DOHH2 (cell line): Measurements from ENCODE around the gene DPP8.

Experiments used
- H3F3A ChIP-seq: fragments of 200-600 bp; sonication (generic), shearing (Covaris generic); 2 replicates; pipeline ENCODE4 v1.6.0; 2016; ENCODE audit warnings: antibody characterized with exemption, mild to moderate bottlenecking; ENCODE audit not compliant: control insufficient read depth, insufficient read depth
- H3K27ac ChIP-seq: fragments of 200-600 bp; sonication (generic); 2 replicates; pipeline ENCODE4 v1.5.1; 2014; ENCODE audit warnings: low read depth, mild to moderate bottlenecking, low read length, moderate library complexity
- H3K27me3 ChIP-seq: fragments of 200-600 bp; sonication (generic); 2 replicates; pipeline ENCODE4 v1.6.1; 2014; ENCODE audit warnings: mild to moderate bottlenecking, low read length, mixed read lengths; ENCODE audit not compliant: control insufficient read depth
- H3K36me3 ChIP-seq: fragments of 200-600 bp; sonication (generic); 2 replicates; pipeline ENCODE4 v1.6.1; 2014; ENCODE audit warnings: mild to moderate bottlenecking, low read length, moderate library complexity, mixed read lengths; ENCODE audit not compliant: control insufficient read depth
- H3K4me1 ChIP-seq: fragments of 200-600 bp; sonication (generic); 2 replicates; pipeline ENCODE4 v1.6.1; 2014; ENCODE audit warnings: mild to moderate bottlenecking, low read length, mixed read lengths; ENCODE audit not compliant: control insufficient read depth
- H3K4me2 ChIP-seq: fragments of 200-600 bp; sonication (generic); 2 replicates; pipeline ENCODE4 v1.6.0; 2014; ENCODE audit warnings: mild to moderate bottlenecking, low read length, moderate library complexity
- H3K4me3 ChIP-seq: fragments of 200-600 bp; sonication (generic); 2 replicates; pipeline ENCODE4 v1.5.1; 2014; ENCODE audit warnings: mild to moderate bottlenecking, low read length, mixed read lengths
- H3K79me2 ChIP-seq: fragments of 200-600 bp; sonication (generic); 2 replicates; pipeline ENCODE4 v1.6.1; 2014; ENCODE audit warnings: mild to moderate bottlenecking, low read length, mixed read lengths; ENCODE audit not compliant: control insufficient read depth
- H3K9me2 ChIP-seq: fragments of 200-600 bp; sonication (generic); replicated peaks from 2 replicates; pipeline ENCODE4 v1.6.1; 2014; ENCODE audit warnings: mild to moderate bottlenecking, low read length, mixed read lengths; ENCODE audit not compliant: control insufficient read depth
- H3K9me3 ChIP-seq: fragments of 200-600 bp; sonication (generic); 2 replicates; pipeline ENCODE4 v1.6.1; 2014; ENCODE audit warnings: antibody characterized with exemption, low read length, mixed read lengths; ENCODE audit not compliant: control insufficient read depth, insufficient read depth
- H4K20me1 ChIP-seq: fragments of 200-600 bp; sonication (generic); 2 replicates; pipeline ENCODE4 v1.6.0; 2014; ENCODE audit warnings: low read depth, mild to moderate bottlenecking, antibody characterized with exemption, low read length, moderate library complexity; ENCODE audit not compliant: control insufficient read depth, insufficient read depth
- CTCF ChIP-seq: fragments of 200-600 bp; sonication (generic); IDR thresholded peaks from one replicate; pipeline ENCODE4 v1.5.1; 2014; ENCODE audit warnings: antibody characterized with exemption, mild to moderate bottlenecking, low read depth, low read length; ENCODE audit not compliant: poor library complexity, severe bottlenecking
- EZH2phosphoT487 ChIP-seq: fragments of 200-600 bp; sonication (generic); IDR thresholded peaks from 2 replicates; pipeline ENCODE4 v1.6.1; 2017; ENCODE audit warnings: borderline replicate concordance, mild to moderate bottlenecking, antibody characterized with exemption, low read length, moderate library complexity, mixed read lengths

DPP8 gene

GRCh38 chr15:65484876-65485275 lies 32.6 kb downstream of the DPP8 start:
- H3F3A ChIP-seq = 0 out of 2 replicates have a peak, but pooled peaks cover 8% of the 10 kb centered on the region
- no peak overlapping the region for H3K4me2 ChIP-seq
- H3K9me2 ChIP-seq = no peaks in the 10 kb centered on the region
- H3K4me1 ChIP-seq = peaks cover 10% of the 10 kb centered on the region
- no peaks in the 10 kb centered on the region for H3K9me3 ChIP-seq
- TF ChIP-seq EZH2phosphoT487 (no peak), CTCF (no peak)
- no peak overlapping the region for H3K27ac ChIP-seq
- no peaks in the 10 kb centered on the region for H4K20me1 ChIP-seq
- no peak overlapping the region for H3K4me3 ChIP-seq
- H3K27me3 ChIP-seq = no peaks in the 10 kb centered on the region
- peaks cover 4% of the 10 kb centered on the region for H3K79me2 ChIP-seq
- peaks cover 62% of the 10 kb centered on the region for H3K36me3 ChIP-seq

GRCh38 chr15:65476903-65477302 lies 40.6 kb downstream of the DPP8 start:
- H3K9me2 ChIP-seq = no peaks in the 10 kb centered on the region
- H3K27me3 ChIP-seq = no peaks in the 10 kb centered on the region
- H3K4me3 ChIP-seq = no peak overlapping the region
- 0 out of 2 replicates have a peak, but pooled peaks cover 3% of the 10 kb centered on the region for H3F3A ChIP-seq
- H3K9me3 ChIP-seq = no peaks in the 10 kb centered on the region
- H3K36me3 ChIP-seq = peaks cover 84% of the 10 kb centered on the region
- no peak overlapping the region for H3K4me2 ChIP-seq
- peaks cover 9% of the 10 kb centered on the region for H3K79me2 ChIP-seq
- H3K4me1 ChIP-seq = peaks cover 28% of the 10 kb centered on the region
- no peak overlapping the region for H3K27ac ChIP-seq
- no peaks in the 10 kb centered on the region for H4K20me1 ChIP-seq
- TF ChIP-seq EZH2phosphoT487 = no peak
- TF ChIP-seq CTCF = no peak

GRCh38 chr15:65470866-65471265 lies 46.6 kb downstream of the DPP8 start:
- Histone ChIP-seq H3K27me3 (no peaks in the 10 kb centered on the region), H3K9me2 (no peaks in the 10 kb centered on the region), H3K36me3 (peaks cover 83% of the 10 kb centered on the region), H3F3A (no peaks in the 10 kb centered on the region), H3K4me2 (no peak overlapping the region), H3K27ac (no peak overlapping the region), H3K4me3 (no peak overlapping the region), H3K4me1 (no peaks in the 10 kb centered on the region), H4K20me1 (no peaks in the 10 kb centered on the region), H3K79me2 (no peaks in the 10 kb centered on the region), H3K9me3 (no peaks in the 10 kb centered on the region)
- TF ChIP-seq CTCF (no peak), EZH2phosphoT487 (no peak)
